Adrenal gland (tissue), 12 donors: ENCODE data around the gene ZFAND4. TPM values are rescaled to one million over a fixed set of nuclear protein-coding genes. Genes with fewer than 3 reads are reported as not detected.
"Not testable (repeated sequence)": the region's sequence is repeated elsewhere in the genome, so short reads cannot be mapped to it uniquely, and the experiment has no call there.

ENCODE experiments used
- DNase-seq, 7 donors: peaks; one replicate each; pipeline ENCODE4 v3.0.0-alpha.2; 2019 to 2020
- H3K27ac ChIP-seq, 5 donors: fragments of 200-600 bp; sonication (generic) in 4 of 5; 1 replicate in 3 of 5; 2 replicates in 2 of 5; pipeline versions ENCODE4 v1.5.1 to v1.8.0; 2016 to 2020; ENCODE audit warnings: mild to moderate bottlenecking in 1 of 5
- H3K27me3 ChIP-seq: fragments of 200-600 bp; 2 replicates; pipeline ENCODE4 v1.8.0; 2021
- H3K36me3 ChIP-seq, 2 donors: fragments of 200-600 bp; replicated peaks in 1 of 2; 1 replicate in 1 of 2; 2 replicates in 1 of 2; pipeline versions ENCODE4 v1.5.1 to v1.8.0; 2018 to 2022
- H3K4me1 ChIP-seq, 2 donors: fragments of 200-600 bp; replicated peaks in 1 of 2; 1 replicate in 1 of 2; 2 replicates in 1 of 2; pipeline versions ENCODE4 v1.5.1 to v1.8.0; 2018 to 2021
- H3K4me3 ChIP-seq, 4 donors: fragments of 200-600 bp; sonication (generic) in 3 of 4; one replicate each; pipeline ENCODE4 v1.5.1; 2016 to 2018
- H3K9me3 ChIP-seq, 3 donors: fragments of 200-600 bp; sonication (generic) in 1 of 3; replicated peaks in 1 of 3; 1 replicate in 2 of 3; 2 replicates in 1 of 3; pipeline versions ENCODE4 v1.5.1 to v1.8.0; 2016 to 2021
- POLR2A ChIP-seq, 2 donors: fragments of 450-650 bp; IDR thresholded peaks; one replicate each; pipeline ENCODE4 v1.6.1; 2017; ENCODE audit warnings: antibody characterized with exemption in 2 of 2, mild to moderate bottlenecking in 2 of 2, moderate library complexity in 1 of 2
- WGBS, 4 donors: extraction: QIAGEN DNeasy Blood & Tissue Kit in 2 of 4; methylation state at CpG; one replicate each; pipeline versions ENCODE4 v1.1.5 to v1.1.7; 2013 to 2017; 5-methylcytosine and 5-hydroxymethylcytosine counted together
- intact Hi-C, 2 donors: fragments of 100-400 bp; cut with DNase I; formaldehyde crosslinking; loops; one replicate each; pipeline versions ENCODE4 v1.14.1 to v1.15.0; 2022 to 2023
- polyA plus RNA-seq, 3 donors: library from polyadenylated mRNA; stranded (reverse); fragments of 200-250 nt in 2 of 3; fragments of 350-450 nt in 1 of 3; fragmentation: Illumina TruSeq in 1 of 3; extraction: RNeasy Lipid Tissue Mini Kit (QIAGEN cat#74804) in 1 of 3; gene quantifications; one replicate each; pipeline ENCODE4 v1.2.3, GENCODE V29; 2013 to 2014
- total RNA-seq, 9 donors: library from RNA; depleted of rRNA in 4 of 9; stranded (reverse); fragments of >200 nt in 4 of 9; fragments of 120-200 nt in 1 of 9; fragmentation: NEBNext Ultra II Directional in 1 of 9; extraction: Animal tissue kit (Norgen Biotek cat#: 25700) in 1 of 9; gene quantifications; one replicate each; pipeline versions ENCODE4 v1.1.0 to v1.2.4, GENCODE V29; 2013 to 2023
- TF ChIP-seq, protein P1 (sequence below), 6 experiments: fragments of 450-650 bp in 4 of 6; fragments of 200-600 bp in 2 of 6; sonication (generic) in 1 of 6; IDR thresholded peaks; 1 replicate in 5 of 6; 2 replicates in 1 of 6; pipeline versions ENCODE4 v1.5.1 to v1.8.0; 2016 to 2021; ENCODE audit warnings: antibody characterized with exemption in 6 of 6, mild to moderate bottlenecking in 2 of 6, moderate library complexity in 1 of 6
- donor health status: healthy with polysubstance abuse.
- donor health status: Bipolar disorder and iron deficiency.
- donor health status: DM: yes; HTN: yes; CAD: no.
- donor health status: DM: no; HTN: no; CAD: no.
- donor health status: DM: no; HTN: no; CAD: no.
- donor health status: DM: yes; HTN: yes; CAD: no.

Gene ZFAND4
- total and polyA plus RNA-seq, 12 donors: 7.1 to 48.7 (median 26.6) TPM

- intact Hi-C loops: no loop called here
- no peak for TF ChIP-seq POLR2A (IDR thresholded peaks at IDR 0.05)
- TF ChIP-seq, protein P1, sequence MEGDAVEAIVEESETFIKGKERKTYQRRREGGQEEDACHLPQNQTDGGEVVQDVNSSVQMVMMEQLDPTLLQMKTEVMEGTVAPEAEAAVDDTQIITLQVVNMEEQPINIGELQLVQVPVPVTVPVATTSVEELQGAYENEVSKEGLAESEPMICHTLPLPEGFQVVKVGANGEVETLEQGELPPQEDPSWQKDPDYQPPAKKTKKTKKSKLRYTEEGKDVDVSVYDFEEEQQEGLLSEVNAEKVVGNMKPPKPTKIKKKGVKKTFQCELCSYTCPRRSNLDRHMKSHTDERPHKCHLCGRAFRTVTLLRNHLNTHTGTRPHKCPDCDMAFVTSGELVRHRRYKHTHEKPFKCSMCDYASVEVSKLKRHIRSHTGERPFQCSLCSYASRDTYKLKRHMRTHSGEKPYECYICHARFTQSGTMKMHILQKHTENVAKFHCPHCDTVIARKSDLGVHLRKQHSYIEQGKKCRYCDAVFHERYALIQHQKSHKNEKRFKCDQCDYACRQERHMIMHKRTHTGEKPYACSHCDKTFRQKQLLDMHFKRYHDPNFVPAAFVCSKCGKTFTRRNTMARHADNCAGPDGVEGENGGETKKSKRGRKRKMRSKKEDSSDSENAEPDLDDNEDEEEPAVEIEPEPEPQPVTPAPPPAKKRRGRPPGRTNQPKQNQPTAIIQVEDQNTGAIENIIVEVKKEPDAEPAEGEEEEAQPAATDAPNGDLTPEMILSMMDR (IDR thresholded peaks at IDR 0.05): no peak
- Histone ChIP-seq H3K4me1 (peaks cover 0 to 6% of the 10 kb centered on the region in 2 donors), H3K36me3 (no peaks in the 10 kb centered on the region), H3K4me3 (no peak overlapping the region), H3K27ac (no peak overlapping the region), H3K27me3 (no peaks in the 10 kb centered on the region), H3K9me3 (no peaks in the 10 kb centered on the region)
- 87 to 94% (median 88%) methylated on average over 8 of the region's 8 CpGs for WGBS, 4 donors
- DNase-seq: no peak
These were observed 2.8 kb upstream of the ZFAND4 start for GRCh38 chr10:45675388-45675787.

- no peaks in the 10 kb centered on the region for H3K27me3 ChIP-seq
- peaks cover 0 to 6% of the 10 kb centered on the region in 2 donors for H3K4me1 ChIP-seq
- H3K27ac ChIP-seq: peak overlapping the region; percentile 27 to 92 (median 90)
- WGBS, 4 donors: 46 to 55% (median 53%) methylated on average over 13 to 19 of the region's 19 CpGs
- no peak for TF ChIP-seq POLR2A (IDR thresholded peaks at IDR 0.05)
- TF ChIP-seq, protein P1 (IDR thresholded peaks at IDR 0.05): no peak
- no peaks in the 10 kb centered on the region for H3K36me3 ChIP-seq
- no peaks in the 10 kb centered on the region for H3K9me3 ChIP-seq
- DNase-seq: peak; percentile 10 to 62 (median 34)
- H3K4me3 ChIP-seq: peak overlapping the region in 2 of 4 donors; percentile 9 to 77
- intact Hi-C loops: loop anchor here (5.0 kb wide), 2 partner anchors 206 to 211 kb away; no protein-coding TSS in a partner anchor
These were observed 589 bp upstream of the ZFAND4 start for GRCh38 chr10:45673074-45673648.

DNA sequence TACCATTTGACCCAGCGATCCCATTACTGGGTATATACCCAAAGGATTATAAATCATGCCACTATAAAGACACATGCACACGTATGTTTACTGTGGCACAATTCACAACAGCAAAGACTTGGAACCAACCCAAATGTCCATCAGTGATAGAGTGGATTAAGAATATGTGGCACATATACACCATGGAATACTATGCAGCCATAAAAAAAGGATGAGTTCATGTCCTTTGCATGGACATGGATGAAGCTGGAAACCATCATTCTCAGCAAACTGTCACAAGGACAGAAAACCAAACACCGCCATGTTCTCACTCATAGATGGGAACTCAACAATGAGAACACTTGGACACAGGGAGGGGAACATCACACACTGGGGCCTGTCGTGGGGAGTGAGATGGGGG lies 1.3 kb downstream of the ZFAND4 start:
- not testable (repeated sequence) for H3K4me1 ChIP-seq, DNase-seq, H3K27me3 ChIP-seq, H3K27ac ChIP-seq, H3K9me3 ChIP-seq, H3K36me3 ChIP-seq
- WGBS, 4 donors: 84 to 87% (median 85%) methylated on average over 4 of the region's 4 CpGs
- intact Hi-C loops: loop anchor here (5.0 kb wide), 2 partner anchors 204 to 209 kb away; no protein-coding TSS in a partner anchor
- peak overlapping the region in 1 of 4 donors; percentile 77 for H3K4me3 ChIP-seq

DNA sequence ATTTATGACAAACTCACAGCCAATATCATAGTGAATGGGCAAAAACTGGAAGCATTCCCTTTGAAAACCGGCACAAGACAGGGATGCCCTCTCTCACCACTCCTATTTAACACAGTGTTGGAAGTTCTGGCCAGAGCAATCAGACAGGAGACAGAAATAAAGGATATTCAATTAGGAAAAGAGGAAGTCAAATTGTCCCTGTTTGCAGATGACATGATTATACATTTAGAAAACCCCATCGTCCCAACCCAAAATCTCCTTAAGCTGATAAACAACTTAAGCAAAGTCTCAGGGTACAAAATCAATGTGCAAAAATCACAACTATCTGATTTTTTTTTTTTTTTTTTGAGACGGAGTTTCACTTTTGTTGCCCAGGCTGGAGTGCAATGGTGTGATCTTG lies 2.7 kb downstream of the ZFAND4 start:
- not testable (repeated sequence) for H3K27me3 ChIP-seq, H3K36me3 ChIP-seq, H3K4me1 ChIP-seq, H3K27ac ChIP-seq, H3K4me3 ChIP-seq, H3K9me3 ChIP-seq, DNase-seq
- intact Hi-C loops: loop anchor here (5.0 kb wide), 3 partner anchors 73 to 208 kb away; no protein-coding TSS in a partner anchor
- 77 to 87% (median 86%) methylated on average over 3 of the region's 3 CpGs for WGBS, 4 donors

DNA sequence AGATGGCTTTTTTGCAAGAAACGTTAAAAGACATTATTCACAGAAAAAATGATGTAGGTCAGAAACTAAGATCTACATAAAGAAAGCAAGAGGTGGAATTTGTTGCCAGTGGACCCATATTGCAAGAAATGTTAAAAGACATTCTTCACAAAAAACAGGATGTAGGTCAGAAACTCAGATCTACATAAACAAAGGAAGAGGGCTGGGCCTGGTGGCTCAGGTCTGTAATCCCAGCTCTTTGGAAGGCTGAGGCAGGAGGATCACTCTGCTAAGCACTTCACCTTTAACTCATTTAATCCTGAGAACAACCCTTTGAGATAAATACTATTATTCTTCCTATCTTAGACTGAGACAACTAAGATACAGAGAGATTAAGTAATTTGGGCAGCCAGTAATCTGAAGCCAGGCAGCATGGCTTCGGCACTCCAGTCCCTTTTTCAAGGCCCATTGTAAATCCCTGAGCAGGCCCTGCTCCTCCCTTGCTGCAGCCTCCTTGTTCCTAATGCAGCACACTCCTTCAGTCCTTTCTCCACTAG lies 11.6 kb downstream of the ZFAND4 start:
- Histone ChIP-seq H3K4me1 (peaks cover 0 to 7% of the 10 kb centered on the region in 2 donors), H3K27ac (no peak overlapping the region), H3K27me3 (no peaks in the 10 kb centered on the region), H3K9me3 (no peaks in the 10 kb centered on the region), H3K36me3 (no peaks in the 10 kb centered on the region), H3K4me3 (no peak overlapping the region)
- WGBS, 4 donors: 82 to 94% (median 90%) methylated on average over 2 of the region's 2 CpGs
- intact Hi-C loops: no loop called here
- DNase-seq: no peak
- TF ChIP-seq, protein P1 (IDR thresholded peaks at IDR 0.05): no peak
- TF ChIP-seq POLR2A (IDR thresholded peaks at IDR 0.05): no peak
